HCT116 (cell line): ENCODE measurements around the gene CCDC88C. TPM values are rescaled to one million over a fixed set of nuclear protein-coding genes. Genes with fewer than 3 reads are reported as not detected.

Source experiments
- ATAC-seq: fragments of 200-7000 bp; cut with Tn5 transposase; 2 replicates; pipeline ENCODE4 v1.9.1; 2020; ENCODE audit warnings: mild to moderate bottlenecking, moderate library complexity
- BruUV-seq: library from RNA; stranded (reverse); fragments of 400-500 nt; replicated peaks from 2 replicates; lab custom pipeline; 2021; lab: Mats Ljungman, UMichigan
- CTCF ChIA-PET: fragments of 300-600 bp; sonication (Branson Sonifier 250); formaldehyde crosslinking; loops from one replicate; lab custom pipeline; 2021; ENCODE audit warnings: antibody characterized with exemption; lab: Charles Lee
- POLR2A ChIA-PET: fragments of 300-600, 350-600 bp; sonication (Branson Sonifier 250); formaldehyde crosslinking; loops from one replicate; lab custom pipeline; 2021; ENCODE audit warnings: antibody characterized with exemption; lab: Charles Lee
- RAD21 ChIA-PET, 2 experiments: fragments of 300-600 bp; sonication (Branson Sonifier 250); formaldehyde crosslinking; loops; one replicate each; lab custom pipeline; 2023; ENCODE audit warnings: low total read pairs in 2 of 2; ENCODE audit not compliant: uncharacterized antibody in 2 of 2, unreplicated experiment in 2 of 2, low non-redundant PET in 1 of 2; lab: Charles Lee
- DNase-seq: peaks from one replicate; pipeline ENCODE4 v3.0.0-alpha.2; 2010; ENCODE audit warnings: low read depth, low spot score
- H2AFZ ChIP-seq: fragments of 200-600 bp; shearing (Covaris generic), sonication (generic); 2 replicates; pipeline ENCODE4 v1.6.1; 2017; ENCODE audit warnings: low read depth, mixed run types, mixed read lengths, antibody characterized with exemption, low read length; ENCODE audit not compliant: poor library complexity, severe bottlenecking
- H3K27ac ChIP-seq: 2 replicates; pipeline ENCODE4 v1.5.1; 2012; ENCODE audit warnings: low read depth, low read length
- H3K27me3 ChIP-seq: fragments of 200-600 bp; sonication (generic); 2 replicates; pipeline ENCODE4 v1.6.1; 2016; ENCODE audit warnings: mixed run types, low read length, mixed read lengths; ENCODE audit not compliant: insufficient read depth
- H3K36me3 ChIP-seq, 2 experiments: fragments of 200-500 bp in 1 of 2; fragments of 200-600 bp in 1 of 2; sonication (Bioruptor generic) in 1 of 2; sonication (generic) in 1 of 2; 2 replicates each; pipeline versions ENCODE4 v1.5.1 to v1.6.1; 2014 to 2016; ENCODE audit warnings: low read length in 2 of 2, inconsistent platforms in 1 of 2, mixed read lengths in 1 of 2, mixed run types in 1 of 2; ENCODE audit not compliant: insufficient read depth in 2 of 2, control insufficient read depth in 1 of 2
- H3K4me1 ChIP-seq, 2 experiments: fragments of 200-600 bp in 1 of 2; sonication (generic) in 1 of 2; 2 replicates each; pipeline versions ENCODE4 v1.5.1 to v1.6.1; 2012 to 2017; ENCODE audit warnings: low read length in 2 of 2, inconsistent platforms in 1 of 2, mild to moderate bottlenecking in 1 of 2, mixed read lengths in 1 of 2, mixed run types in 1 of 2, moderate library complexity in 1 of 2; ENCODE audit not compliant: insufficient read depth in 2 of 2, control insufficient read depth in 1 of 2
- H3K4me2 ChIP-seq: fragments of 200-600 bp; sonication (generic); 2 replicates; pipeline ENCODE4 v1.6.1; 2017; ENCODE audit warnings: mixed run types, low read length, mixed read lengths
- H3K4me3 ChIP-seq, 2 experiments: fragments of 200-600 bp in 1 of 2; sonication (generic) in 1 of 2; replicated peaks in 1 of 2; 2 replicates each; pipeline ENCODE4 v1.5.1; 2011 to 2016; ENCODE audit warnings: low read length in 2 of 2, control low read depth in 1 of 2, low read depth in 1 of 2, mild to moderate bottlenecking in 1 of 2, mixed read lengths in 1 of 2, mixed run types in 1 of 2
- H3K79me2 ChIP-seq: fragments of 200-600 bp; sonication (generic); 2 replicates; pipeline ENCODE4 v1.6.1; 2017; ENCODE audit warnings: mild to moderate bottlenecking, mixed run types, low read length, moderate library complexity, mixed read lengths; ENCODE audit not compliant: insufficient read depth
- H3K9ac ChIP-seq: fragments of 200-600 bp; sonication (generic); 2 replicates; pipeline ENCODE4 v1.6.1; 2016; ENCODE audit warnings: low read length, mixed read lengths
- H3K9me2 ChIP-seq: fragments of 200-600 bp; sonication (generic), shearing (Covaris generic); 2 replicates; pipeline ENCODE4 v1.6.1; 2017; ENCODE audit warnings: mixed run types, mild to moderate bottlenecking, moderate library complexity; ENCODE audit not compliant: insufficient read depth
- H3K9me3 ChIP-seq, 2 experiments: fragments of 200-500 bp in 1 of 2; fragments of 200-600 bp in 1 of 2; sonication (Bioruptor generic) in 1 of 2; sonication (generic) in 1 of 2; 2 replicates each; pipeline ENCODE4 v1.6.1; 2014 to 2017; ENCODE audit warnings: low read length in 2 of 2, mixed read lengths in 2 of 2, inconsistent platforms in 1 of 2, low read depth in 1 of 2, mild to moderate bottlenecking in 1 of 2, mixed run types in 1 of 2, moderate library complexity in 1 of 2; ENCODE audit not compliant: control insufficient read depth in 1 of 2, insufficient read depth in 1 of 2
- H4K20me1 ChIP-seq: fragments of 200-600 bp; sonication (generic), shearing (Covaris generic); 2 replicates; pipeline ENCODE4 v1.6.1; 2017; ENCODE audit warnings: mixed run types, mild to moderate bottlenecking, moderate library complexity; ENCODE audit not compliant: insufficient read depth
- CBX3 ChIP-seq: IDR thresholded peaks from 2 replicates; pipeline ENCODE4 v1.6.1; 2012; ENCODE audit warnings: low read depth
- FOSL1 ChIP-seq: IDR thresholded peaks from 2 replicates; pipeline ENCODE4 v1.6.1; 2012; ENCODE audit warnings: low read depth
- SIN3A ChIP-seq: IDR thresholded peaks from 2 replicates; pipeline ENCODE4 v1.6.1; 2012; ENCODE audit warnings: low read depth
- SP1 ChIP-seq: IDR thresholded peaks from 2 replicates; pipeline ENCODE4 v1.6.1; 2012; ENCODE audit warnings: low read depth
- intact Hi-C: fragments of 100-400 bp; cut with micrococcal nuclease; formaldehyde crosslinking; loops from 2 replicates; pipeline ENCODE4 v1.10.0; 2022
- total RNA-seq: library from RNA; stranded (reverse); gene quantifications from one replicate; pipeline ENCODE4 v1.2.1, GENCODE V29; 2021; ENCODE audit not compliant: unreplicated experiment
- TF ChIP-seq, protein P1 (sequence below), 3 experiments: fragments of 200-600 bp in 1 of 3; sonication (generic) in 1 of 3; IDR thresholded peaks in 2 of 3; conservative IDR thresholded peaks in 1 of 3; 2 replicates each; pipeline ENCODE4 v1.5.1; 2012 to 2017; ENCODE audit warnings: low read depth in 2 of 3, low read length in 2 of 3, antibody characterized with exemption in 1 of 3, borderline replicate concordance in 1 of 3, control low read depth in 1 of 3, mild to moderate bottlenecking in 1 of 3, mixed read lengths in 1 of 3, mixed run types in 1 of 3, moderate library complexity in 1 of 3; ENCODE audit not compliant: insufficient read depth in 1 of 3
- TF ChIP-seq, protein P2 (sequence below): IDR thresholded peaks from 2 replicates; pipeline ENCODE4 v1.6.1; 2012; ENCODE audit warnings: low read depth

CCDC88C gene
- total RNA-seq, 1 experiment from 2014 or later = 20.8 TPM

DNA sequence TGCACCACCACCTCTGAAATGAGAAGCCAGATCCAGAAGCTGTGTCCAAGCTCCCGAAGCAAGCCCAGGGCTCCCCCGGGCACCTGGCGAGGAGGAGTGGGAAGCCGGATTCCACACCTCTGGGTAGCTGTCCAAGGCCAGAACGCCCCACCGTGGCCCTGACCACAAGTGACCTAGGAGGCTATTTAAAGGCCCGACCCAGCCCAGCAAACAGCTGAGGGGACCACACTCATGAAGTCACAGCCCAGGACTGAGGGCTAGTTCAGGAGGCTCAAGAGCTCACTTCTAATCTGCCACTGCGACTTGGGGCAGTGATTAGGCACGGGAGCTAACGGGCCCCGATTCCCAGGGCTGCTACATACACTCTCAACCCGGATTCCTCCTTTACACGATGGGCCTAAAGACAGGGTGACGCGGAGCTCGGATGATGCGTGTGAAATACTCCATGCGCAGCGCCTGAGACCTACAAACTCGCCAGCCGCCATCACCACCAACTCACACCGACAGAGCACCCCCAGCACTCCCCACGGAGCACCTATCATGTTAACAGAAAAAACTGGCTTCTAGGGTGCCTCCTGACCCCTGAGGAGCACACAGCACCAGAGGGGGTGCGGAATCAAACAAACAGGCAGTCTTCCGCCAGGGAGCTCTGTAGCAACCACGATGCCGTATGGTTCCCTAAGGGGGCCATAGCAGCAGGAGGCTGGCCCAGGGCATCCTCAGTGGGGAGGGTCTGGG is 89.1 kb downstream of the CCDC88C start:
- no peaks in the 10 kb centered on the region for H3K36me3 ChIP-seq
- no peaks in the 10 kb centered on the region for H3K9me2 ChIP-seq
- H3K79me2 ChIP-seq = no peaks in the 10 kb centered on the region
- H3K4me2 ChIP-seq = no peak overlapping the region
- BruUV-seq = no TSS peak
- TF ChIP-seq SP1 = no peak
- TF ChIP-seq, protein P1, sequence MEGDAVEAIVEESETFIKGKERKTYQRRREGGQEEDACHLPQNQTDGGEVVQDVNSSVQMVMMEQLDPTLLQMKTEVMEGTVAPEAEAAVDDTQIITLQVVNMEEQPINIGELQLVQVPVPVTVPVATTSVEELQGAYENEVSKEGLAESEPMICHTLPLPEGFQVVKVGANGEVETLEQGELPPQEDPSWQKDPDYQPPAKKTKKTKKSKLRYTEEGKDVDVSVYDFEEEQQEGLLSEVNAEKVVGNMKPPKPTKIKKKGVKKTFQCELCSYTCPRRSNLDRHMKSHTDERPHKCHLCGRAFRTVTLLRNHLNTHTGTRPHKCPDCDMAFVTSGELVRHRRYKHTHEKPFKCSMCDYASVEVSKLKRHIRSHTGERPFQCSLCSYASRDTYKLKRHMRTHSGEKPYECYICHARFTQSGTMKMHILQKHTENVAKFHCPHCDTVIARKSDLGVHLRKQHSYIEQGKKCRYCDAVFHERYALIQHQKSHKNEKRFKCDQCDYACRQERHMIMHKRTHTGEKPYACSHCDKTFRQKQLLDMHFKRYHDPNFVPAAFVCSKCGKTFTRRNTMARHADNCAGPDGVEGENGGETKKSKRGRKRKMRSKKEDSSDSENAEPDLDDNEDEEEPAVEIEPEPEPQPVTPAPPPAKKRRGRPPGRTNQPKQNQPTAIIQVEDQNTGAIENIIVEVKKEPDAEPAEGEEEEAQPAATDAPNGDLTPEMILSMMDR (IDR thresholded peaks at IDR 0.05 in 2 of 3, conservative IDR thresholded peaks at IDR 0.05 in 1 of 3; ENCODE audit: borderline replicate concordance in 1 of 3, insufficient read depth in 1 of 3, low read depth in 2 of 3, low read length in 2 of 3) = no peak
- TF ChIP-seq SIN3A = no peak
- TF ChIP-seq, protein P2, sequence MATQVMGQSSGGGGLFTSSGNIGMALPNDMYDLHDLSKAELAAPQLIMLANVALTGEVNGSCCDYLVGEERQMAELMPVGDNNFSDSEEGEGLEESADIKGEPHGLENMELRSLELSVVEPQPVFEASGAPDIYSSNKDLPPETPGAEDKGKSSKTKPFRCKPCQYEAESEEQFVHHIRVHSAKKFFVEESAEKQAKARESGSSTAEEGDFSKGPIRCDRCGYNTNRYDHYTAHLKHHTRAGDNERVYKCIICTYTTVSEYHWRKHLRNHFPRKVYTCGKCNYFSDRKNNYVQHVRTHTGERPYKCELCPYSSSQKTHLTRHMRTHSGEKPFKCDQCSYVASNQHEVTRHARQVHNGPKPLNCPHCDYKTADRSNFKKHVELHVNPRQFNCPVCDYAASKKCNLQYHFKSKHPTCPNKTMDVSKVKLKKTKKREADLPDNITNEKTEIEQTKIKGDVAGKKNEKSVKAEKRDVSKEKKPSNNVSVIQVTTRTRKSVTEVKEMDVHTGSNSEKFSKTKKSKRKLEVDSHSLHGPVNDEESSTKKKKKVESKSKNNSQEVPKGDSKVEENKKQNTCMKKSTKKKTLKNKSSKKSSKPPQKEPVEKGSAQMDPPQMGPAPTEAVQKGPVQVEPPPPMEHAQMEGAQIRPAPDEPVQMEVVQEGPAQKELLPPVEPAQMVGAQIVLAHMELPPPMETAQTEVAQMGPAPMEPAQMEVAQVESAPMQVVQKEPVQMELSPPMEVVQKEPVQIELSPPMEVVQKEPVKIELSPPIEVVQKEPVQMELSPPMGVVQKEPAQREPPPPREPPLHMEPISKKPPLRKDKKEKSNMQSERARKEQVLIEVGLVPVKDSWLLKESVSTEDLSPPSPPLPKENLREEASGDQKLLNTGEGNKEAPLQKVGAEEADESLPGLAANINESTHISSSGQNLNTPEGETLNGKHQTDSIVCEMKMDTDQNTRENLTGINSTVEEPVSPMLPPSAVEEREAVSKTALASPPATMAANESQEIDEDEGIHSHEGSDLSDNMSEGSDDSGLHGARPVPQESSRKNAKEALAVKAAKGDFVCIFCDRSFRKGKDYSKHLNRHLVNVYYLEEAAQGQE = no peak
- no peak for TF ChIP-seq CBX3
- TF ChIP-seq FOSL1 = no peak
- ChIA-PET CTCF (no interaction called here), RAD21 (no interaction called here), POLR2A (no interaction called here)
- no peak for ATAC-seq
- no peak for DNase-seq
- intact Hi-C loops = no loop called here
- H3K27me3 ChIP-seq = no peaks in the 10 kb centered on the region
- H3K27ac ChIP-seq = no peak overlapping the region
- no peak overlapping the region for H2AFZ ChIP-seq
- H3K9me3 ChIP-seq = no peaks in the 10 kb centered on the region
- no peaks in the 10 kb centered on the region for H3K4me1 ChIP-seq
- H3K9ac ChIP-seq = no peak overlapping the region
- no peak overlapping the region for H3K4me3 ChIP-seq
- no peaks in the 10 kb centered on the region for H4K20me1 ChIP-seq
